Panc1 (cell line): Measurements from ENCODE around the gene RNU5D-1.

Experiments used
- CTCF ChIP-seq: fragments of 450-650 bp; IDR thresholded peaks from 2 replicates; pipeline ENCODE4 v1.5.1; 2017; ENCODE audit warnings: mild to moderate bottlenecking
- POLR2AphosphoS5 ChIP-seq: IDR thresholded peaks from 2 replicates; pipeline ENCODE4 v1.6.1; 2012; ENCODE audit warnings: mild to moderate bottlenecking, low read depth, low read length, moderate library complexity
- REST ChIP-seq, 2 experiments: IDR thresholded peaks; 2 replicates each; pipeline ENCODE4 v1.6.1; 2011 to 2012; ENCODE audit warnings: low read depth in 2 of 2, control low read depth in 1 of 2, low read length in 1 of 2, mild to moderate bottlenecking in 1 of 2, moderate library complexity in 1 of 2; ENCODE audit not compliant: insufficient read depth in 1 of 2
- SIN3A ChIP-seq: IDR thresholded peaks from 2 replicates; pipeline ENCODE4 v1.6.1; 2012; ENCODE audit warnings: low read depth, mild to moderate bottlenecking, low read length, moderate library complexity, borderline replicate concordance; ENCODE audit not compliant: insufficient read depth

- no peak; the same call in 1 of the 2 replicates for TF ChIP-seq POLR2AphosphoS5
- TF ChIP-seq CTCF: no peak
- no peak for TF ChIP-seq REST (IDR thresholded peaks at IDR 0.05; ENCODE audit: insufficient read depth in 1 of 2, low read depth in 2 of 2, low read length in 1 of 2)
- no peak for TF ChIP-seq SIN3A
Observed at GRCh38 chr1:44778705-44779576, 48.0 kb upstream of the RNU5D-1 start.
